HL-60/S4 (cell line): ENCODE data around the gene AARS2.

ENCODE experiments used
- in situ Hi-C: fragments of 300-500 bp; cut with MboI; formaldehyde crosslinking; loops from 2 replicates; pipeline ENCODE4 v1.14.3; 2022; ENCODE audit warnings: low sequenced_read_pairs

Gene AARS2

DNA sequence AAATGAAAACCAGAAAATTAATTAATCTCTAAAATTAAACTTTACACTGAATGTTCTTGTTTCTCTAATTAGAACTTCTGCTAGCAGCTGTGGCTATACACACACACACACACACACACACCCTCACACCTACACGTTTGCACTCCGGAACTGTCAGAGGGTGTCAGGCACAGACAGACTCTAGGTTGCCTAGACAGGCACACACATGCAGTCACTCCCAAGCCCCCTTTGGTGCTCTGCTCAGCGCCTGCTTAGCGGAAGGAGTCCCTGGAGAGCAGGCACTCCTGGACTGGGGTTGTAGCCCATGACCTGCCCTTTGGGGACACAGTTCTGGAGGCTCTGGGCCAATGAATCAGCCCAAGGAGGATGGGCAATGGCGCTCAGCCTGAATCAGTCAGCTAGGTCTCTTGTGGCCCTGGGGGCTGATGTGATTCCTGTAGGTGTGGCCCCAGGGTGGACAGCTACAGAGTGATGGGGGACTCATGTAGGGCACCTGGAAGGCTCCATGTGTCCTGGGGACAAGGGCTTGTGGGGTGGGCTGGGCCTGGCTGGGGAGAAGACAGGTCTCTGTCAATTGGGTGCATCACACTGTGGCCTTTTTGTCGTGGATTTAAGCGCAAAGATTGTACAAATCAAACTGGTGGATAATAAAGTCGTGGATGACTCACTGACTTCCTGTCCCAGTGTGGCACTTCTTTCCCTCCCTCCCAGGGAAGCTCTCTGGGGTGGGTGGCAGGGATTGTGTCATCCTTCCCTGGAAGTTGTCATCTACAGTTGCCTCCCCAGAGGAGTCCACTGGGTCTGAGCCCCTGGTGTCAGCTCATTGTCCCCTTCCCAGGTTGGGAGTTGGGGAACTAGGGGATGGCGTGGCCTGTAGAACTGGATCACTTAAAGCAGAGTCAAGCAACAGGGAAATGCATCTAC lies 34.1 kb downstream of the AARS2 start:
- in situ Hi-C loops: no loop called here

DNA sequence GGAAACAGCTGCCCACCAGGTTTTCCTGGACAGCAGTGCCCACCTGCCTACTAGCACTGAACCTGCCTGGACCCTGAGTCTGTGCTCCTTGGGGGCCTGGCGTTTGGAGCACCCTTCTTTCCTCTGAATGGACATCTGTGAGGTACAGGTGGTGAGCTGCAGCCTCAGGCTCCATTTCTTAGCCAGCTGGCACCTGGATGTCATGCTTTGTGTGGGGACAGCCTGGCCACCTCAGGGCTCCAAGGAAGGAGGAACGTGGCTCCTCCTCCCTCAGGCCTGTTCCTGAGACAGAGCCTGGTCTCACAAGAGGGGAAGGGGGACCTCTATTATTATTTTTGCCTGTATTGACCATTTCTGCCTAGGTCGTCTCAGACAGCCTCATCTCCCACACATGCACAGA lies 34.8 kb downstream of the AARS2 start:
- in situ Hi-C loops: no loop called here

DNA sequence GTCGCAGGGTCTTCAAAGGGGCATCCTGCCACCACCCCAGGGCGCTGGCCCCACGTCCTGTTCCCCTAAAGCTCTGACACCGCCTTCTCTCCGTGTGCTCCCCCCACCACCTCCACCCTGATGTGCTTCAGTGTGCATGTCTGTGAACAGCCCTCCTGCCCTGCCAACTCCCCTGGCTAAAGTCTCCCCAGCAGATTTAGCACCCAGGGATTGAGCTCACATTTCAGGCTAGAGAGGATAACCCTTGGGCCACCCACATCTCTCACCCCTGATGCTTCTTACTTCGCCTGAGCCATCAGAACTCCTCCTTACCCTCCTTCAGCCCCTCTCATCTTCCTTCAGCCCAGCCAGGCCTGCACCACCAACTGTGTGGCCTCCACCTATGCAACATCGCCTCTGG lies 35.4 kb downstream of the AARS2 start:
- in situ Hi-C loops: no loop called here

DNA sequence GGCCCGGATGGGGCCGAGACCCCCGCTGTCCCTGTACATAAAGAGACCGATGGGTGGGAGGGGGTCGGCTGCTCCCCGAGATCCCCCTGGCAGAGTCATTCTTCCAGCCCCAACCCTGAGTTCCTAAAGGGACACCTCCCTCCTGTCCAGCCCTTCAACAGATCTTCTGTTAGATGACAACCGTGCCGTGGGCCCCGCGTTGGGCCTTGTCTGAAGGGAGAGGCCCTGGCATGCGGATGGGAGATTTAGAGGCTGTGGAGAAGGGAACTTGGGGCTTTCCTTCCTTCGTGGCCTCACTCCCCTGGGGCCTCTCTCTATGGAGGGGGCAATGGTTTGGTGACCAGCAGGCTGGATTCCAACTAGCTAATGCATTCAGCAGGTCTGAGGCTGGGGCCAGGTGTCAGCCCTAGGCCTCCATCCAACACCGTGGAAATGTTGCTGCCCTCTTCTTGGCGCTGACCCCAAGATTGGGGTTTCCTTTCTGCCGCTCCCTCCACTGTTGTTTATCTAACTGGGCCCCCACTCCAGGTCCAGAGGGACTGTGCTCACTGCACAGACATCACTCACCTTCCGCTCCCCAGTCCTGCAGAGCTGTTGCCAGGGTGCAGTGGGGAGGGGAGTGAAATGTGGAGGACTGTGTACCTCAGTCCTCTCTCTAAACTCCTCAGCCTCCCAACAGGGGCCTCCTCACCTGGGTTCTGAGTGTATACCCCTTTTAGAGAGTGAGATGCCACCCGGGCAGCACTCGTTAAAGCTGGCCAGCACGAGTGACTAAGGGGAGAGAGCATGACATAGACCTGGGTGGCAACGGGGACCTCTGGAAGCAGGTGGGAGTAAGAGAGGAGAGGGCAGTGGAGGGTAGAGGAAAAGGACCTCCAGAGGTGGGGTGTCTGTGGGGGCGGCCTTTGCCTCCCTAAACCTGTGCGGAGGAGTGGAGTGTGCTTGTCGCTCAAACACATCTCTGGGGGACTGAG lies 36.2 kb downstream of the AARS2 start:
- in situ Hi-C loops: no loop called here

DNA sequence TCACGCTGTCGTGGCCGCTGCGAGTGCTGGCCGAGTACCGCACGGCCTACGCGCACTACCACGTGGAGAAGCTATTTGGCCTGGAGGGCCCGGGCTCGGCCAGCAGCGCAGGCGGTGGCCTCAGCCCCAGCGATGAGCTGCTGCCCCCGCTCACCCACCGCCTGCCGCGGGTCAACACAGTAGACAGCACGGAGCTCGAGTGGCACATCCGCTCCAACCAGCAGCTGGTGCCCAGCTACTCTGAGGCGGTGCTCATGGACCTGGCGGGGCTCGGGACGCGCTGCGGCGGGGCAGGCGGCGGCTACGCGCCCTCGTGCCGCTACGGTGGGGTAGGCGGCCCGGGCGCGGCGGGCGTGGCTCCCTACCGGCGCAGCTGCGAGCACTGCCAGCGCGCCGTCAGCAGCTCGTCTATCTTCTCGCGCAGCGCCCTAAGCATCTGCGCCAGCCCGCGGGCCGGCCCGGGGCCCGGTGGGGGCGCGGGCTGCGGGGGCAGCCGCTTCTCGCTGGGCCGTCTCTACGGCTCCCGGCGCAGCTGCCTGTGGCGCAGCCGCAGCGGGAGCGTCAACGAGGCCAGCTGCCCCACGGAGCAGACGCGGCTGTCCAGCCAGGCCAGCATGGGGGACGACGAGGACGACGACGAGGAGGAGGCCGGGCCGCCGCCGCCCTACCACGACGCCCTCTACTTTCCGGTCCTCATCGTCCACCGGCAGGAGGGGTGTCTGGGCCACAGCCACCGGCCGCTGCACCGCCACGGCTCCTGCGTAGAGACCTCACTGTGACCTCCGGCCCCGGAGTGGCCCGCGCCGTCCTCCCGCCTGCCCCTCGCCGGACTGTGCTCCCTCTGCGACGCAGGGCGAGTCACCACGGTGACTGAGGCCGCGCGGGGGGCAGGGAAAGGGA lies 37.1 kb downstream of the AARS2 start:
- in situ Hi-C loops: no loop called here

DNA sequence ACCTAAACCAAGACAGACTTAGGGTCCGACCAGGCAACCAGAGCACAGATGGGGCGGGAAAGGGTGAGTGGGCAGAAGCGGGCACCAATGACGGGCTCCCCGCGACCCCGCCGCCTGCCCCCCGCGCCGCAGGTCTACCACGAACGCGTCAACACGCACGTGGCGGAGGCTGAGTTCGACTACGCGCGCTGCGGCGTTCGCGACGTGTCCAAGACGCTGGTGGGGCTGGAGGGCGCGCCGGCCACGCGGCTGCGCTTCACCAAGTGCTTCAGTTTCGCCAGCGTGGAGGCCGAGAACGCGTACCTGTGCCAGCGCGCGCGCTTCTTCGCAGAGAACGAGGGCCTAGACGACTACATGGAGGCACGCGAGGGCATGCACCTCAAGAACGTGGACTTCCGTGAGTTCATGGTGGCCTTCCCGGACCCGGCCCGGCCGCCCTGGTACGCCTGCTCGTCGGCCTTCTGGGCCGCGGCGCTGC lies 37.8 kb downstream of the AARS2 start:
- in situ Hi-C loops: no loop called here

DNA sequence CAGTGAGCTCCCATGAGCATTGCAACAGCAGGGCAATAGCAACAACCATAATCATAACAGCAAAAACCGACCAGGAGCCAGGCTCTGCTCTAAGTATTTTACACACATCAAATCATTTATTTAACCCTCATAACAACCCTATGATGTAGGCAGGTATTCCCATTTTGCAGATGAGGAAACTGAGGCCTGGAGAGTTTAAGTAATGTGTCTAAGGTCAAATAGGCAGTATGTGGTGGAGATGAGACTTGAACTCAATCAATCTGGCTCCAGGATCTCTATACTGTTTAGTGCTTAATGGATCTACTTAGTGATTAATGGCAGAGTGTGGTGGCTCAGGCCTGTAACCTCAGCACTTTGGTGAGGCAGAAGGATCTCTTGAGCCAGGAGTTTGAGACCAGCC lies 39.5 kb downstream of the AARS2 start:
- in situ Hi-C loops: no loop called here

DNA sequence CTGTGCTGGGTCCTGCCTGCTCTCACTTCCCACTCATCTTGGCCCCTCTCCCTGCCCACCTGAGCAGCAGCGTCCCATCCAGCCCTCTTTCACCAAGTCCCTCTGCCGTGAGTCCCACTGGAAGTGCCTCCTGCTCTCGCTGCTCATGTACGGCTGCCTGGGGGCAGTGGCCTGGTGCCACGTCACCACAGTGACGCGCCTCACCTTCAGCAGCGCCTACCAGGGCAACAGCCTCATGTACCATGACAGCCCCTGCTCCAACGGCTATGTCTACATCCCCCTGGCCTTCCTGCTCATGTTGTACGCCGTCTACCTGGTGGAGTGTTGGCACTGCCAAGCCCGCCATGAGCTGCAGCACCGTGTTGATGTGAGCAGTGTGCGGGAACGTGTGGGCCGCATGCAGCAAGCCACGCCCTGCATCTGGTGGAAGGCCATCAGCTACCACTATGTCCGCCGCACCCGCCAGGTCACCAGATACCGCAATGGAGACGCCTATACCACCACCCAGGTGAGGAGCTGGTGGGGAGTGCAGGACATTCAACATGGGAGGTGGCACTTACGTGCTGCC lies 40.1 kb downstream of the AARS2 start:
- in situ Hi-C loops: no loop called here

DNA sequence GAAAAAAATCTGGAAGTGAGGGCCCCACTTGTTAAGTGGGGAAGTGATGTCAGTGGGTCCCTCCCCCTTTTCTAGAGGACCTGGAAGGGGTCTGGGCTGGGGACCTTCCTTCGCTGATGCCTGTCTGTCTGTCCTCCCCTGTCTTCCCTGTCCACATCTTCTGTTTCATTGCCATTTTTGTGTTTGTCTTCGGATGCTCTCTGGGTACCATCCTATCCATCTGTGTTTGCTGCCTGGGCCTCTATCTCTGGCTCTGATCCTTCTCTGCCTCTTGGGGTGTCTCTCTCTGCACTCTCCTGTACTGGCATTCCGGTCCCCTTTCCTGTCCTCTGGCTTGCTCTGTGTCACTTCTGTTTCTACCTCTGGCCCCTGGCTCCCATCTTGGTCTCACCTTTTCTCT lies 40.6 kb downstream of the AARS2 start:
- in situ Hi-C loops: no loop called here

DNA sequence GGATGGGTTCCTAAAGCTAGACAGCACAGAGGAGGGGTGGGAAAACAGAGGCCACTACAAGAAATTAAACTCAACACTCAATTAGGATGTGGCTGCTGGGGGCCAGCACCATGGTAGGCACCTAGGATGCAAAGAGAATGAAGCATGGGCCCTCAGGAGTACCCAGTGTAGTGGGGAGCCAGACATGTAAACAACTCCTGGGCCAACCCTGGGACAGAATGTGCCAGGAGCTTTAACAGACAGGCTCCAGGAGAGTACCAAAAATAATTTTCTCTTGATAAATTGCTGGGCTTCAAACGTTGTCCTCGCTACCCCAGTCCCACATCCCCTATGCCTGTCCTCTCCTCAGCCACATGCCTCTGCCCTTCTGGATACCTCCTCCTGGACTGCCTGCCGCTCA lies 41.2 kb downstream of the AARS2 start:
- in situ Hi-C loops: no loop called here

DNA sequence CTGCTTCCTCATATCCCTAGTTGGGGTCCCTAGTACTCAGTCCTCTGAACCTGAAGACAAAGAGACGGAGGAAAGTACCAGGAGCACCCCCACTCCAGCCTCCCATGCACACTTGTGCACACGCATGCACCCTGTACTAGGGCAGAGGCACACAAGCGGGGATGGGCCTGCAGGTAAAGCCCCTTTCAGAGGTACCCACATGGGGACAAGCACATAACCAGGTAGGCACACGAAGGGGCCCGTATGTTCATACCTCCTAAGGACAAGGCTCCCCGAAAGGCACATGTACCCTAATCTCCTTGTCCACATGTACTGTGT lies 41.8 kb downstream of the AARS2 start:
- in situ Hi-C loops: no loop called here

DNA sequence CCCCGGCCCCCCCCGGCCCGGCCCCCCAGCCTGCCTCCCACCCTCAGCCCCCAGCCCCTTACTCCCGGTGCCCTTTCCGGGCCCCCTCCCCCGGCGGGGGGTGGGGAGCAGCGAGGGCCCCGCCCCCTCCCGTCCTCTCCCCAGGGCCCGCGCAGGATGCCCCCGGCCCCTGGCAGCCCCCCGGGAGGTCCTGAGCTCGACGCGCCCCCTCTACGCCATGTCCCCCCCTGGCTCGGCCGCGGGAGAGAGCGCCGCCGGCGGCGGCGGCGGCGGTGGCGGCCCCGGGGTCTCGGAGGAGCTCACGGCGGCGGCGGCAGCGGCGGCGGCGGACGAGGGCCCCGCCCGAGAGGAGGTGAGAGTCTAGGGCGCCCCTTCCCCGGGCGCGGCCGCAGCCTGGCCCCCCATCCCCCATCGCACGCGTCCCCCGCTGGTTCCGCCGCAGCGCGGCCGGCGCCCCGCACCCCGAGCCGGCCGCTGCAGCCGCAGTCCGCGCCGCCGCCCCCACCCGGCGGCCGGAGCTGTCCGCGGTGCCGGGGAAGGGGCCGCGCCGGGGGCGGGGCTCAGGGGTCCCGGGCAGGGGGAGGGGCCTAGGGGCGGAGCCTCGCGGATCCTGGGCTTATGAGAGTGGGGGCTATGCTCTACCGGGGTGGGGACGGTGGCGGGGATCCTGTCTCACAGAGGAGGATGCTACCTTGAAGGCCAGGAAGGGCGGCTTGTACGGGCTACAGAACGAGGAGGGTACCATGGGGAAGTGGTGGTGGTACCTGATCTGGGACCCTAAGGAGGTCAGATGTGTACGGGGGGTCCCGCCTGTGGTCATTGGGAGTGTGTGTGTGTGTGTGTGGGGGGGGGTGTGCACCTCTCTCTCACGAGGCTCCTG lies 42.4 kb downstream of the AARS2 start:
- in situ Hi-C loops: no loop called here

DNA sequence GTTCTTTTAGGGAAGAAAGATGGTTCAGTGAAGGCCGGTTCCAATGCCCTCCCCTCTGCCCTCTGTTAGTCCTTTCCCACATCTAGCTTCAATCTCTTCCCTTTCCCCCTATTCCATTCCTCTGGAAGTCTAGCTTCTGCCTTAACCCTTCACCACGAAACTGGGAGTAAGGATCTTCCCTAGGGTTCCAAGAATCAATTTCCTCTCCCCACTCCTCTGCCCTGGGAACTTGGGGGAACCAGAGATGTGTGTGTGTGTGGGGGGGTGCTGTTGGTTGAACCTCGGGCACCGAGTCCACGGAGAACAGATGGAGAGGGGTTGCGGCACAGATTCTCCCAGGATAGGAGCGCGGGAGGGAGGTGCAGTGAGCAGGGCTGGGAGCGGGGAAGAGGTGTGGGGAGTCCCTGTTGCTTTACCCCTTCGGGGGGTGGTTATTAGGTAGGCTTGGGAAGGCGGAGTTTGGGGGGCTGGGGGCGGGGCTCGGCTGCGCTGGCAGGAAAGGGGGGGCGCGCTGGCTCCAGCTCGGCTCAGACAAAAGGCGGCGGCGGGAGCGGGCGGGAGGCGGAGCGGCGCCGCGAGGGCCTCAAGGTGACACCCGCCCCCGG lies 43.1 kb downstream of the AARS2 start, which contains the start of gene TMEM151B:
TSS of gene TMEM151B (plus strand) at position 530 of the 605 bp plus-strand sequence. CDS start 293 bp downstream, outside the sequence.
- in situ Hi-C loops: no loop called here

DNA sequence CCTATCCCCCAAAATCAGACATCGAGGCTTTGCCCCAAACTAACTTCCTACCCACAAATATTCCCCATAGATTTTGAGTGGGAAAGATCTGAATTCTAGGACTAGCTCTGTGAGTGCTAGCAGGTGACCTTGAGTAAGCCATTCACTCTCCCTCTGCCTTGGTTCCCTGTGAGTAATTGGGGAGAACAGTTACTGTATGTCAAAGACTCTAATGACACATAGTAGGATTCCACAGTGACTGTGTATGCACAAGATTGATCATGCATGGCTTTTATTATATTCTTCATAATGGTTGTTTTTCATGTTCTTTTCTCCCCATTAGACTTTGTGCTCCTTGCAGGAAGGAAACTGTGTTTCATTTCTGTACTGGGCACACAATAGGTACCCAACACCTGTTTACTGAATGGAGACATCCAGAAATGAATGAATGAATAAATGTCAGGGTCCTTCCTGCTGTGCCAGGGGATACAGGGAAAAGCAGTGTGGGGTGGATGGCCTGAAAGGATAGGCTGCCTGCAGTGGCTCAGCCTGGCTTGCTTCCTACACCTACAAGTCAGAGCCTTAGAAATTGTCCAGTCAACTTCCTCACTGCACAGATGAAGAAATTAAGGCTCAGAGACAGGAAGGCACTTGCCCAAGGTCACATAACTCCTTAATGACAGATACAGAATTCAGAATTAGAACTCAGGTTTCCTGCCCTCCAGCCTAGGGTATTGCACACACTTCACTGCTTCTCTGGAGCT lies 43.8 kb downstream of the AARS2 start:
- in situ Hi-C loops: no loop called here

DNA sequence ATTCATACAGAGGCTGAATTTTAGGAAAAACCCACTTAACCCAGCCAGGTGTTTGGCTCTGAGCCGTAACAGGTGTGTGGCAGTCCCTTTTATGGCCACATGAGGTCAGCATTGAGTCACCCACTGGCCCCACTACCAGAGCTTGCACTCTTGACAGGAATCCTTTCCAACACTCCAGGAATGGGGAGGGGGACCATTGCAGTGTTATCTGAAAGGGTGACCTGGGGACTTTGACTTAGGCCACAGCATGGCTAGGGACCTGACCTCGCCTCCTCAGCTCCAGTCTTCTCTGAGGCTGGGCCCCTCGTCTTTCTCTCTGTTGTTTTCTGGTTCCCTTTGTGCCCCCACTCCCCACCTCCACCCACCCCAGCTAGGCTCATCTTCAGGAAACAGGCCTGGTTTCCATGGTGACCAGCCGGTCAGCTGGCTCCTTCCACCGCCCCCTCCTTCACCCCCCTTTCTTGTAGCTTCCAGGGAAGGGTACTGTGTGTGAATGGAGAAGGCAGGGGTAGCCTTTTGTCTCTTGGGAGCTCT lies 45.0 kb downstream of the AARS2 start:
- in situ Hi-C loops: no loop called here

DNA sequence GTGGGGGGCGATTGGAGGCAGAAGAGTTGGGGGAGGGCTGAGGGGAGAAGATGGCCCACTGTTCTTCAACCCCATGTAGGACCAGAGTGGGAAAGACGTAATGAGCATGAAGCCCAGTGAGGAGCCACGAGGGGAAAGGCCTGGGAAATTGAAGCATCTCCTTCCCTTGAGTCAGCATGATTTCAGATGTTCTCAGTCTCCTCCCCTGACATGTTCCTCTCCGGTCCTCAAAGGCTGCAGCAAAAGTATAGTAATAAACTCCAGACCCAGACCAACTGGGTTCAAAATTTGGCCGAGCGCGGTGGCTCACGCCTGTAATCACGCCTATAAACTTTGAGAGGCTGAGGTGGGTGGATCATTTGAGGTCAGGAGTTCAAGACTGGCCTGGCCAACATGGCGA lies 45.9 kb downstream of the AARS2 start:
- in situ Hi-C loops: no loop called here

DNA sequence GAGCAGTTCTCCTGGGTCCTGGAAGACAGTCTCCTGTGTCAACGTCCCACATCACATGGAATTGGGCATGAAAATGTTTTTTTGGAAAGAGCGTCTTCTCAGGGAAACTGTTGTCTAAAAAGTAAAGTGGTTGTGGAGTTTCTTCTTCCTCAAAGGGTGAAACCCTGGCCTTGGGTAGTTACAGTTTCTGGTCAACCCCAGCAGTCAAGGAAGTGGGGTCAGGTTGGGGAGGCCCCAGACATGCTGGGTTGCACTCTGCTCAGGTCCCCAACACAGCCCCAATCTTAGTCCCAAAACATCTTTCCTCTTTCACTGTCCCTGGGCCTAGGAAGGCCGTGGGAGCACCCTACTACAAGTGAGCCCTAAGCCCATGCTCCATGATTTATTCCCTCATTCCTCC lies 46.8 kb downstream of the AARS2 start:
- in situ Hi-C loops: no loop called here

DNA sequence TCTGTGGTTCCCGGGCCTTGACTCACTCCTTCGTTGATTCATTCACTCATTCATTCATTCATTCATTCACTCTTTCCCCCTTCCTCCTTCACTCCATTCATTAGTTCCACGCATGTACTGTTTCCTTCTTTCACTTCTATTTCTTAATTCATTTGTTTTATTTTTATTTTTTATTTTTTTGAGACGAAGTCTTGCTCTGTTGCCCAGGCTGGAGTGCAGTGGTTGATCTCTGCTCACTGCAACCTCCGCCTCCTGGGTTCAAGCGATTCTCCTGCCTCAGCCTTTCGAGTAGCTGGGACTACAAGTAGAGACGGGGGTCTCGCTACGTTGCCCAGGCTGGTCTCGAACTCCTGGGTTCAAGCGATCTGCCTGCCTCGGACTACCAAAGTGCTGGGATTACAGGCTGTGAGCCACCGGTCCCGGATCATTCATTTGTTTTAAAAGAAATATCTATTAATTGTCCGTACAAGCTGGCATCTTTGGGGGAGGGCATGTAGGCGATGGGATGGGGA lies 47.4 kb downstream of the AARS2 start:
- in situ Hi-C loops: no loop called here
